Erythroblast (primary cell): ENCODE results near the gene P3H4.

ENCODE experiments used
- DNase-seq, 2 experiments: peaks; one replicate each; lab custom pipeline; 2025; lab: John Stamatoyannopoulos, UW
- GATA1 ChIP-seq: IDR thresholded peaks from 2 replicates; pipeline ENCODE4 v1.6.1; 2011; ENCODE audit warnings: low read depth, mild to moderate bottlenecking, control low read depth, low read length, moderate library complexity
- POLR2A ChIP-seq: IDR thresholded peaks from 2 replicates; pipeline ENCODE4 v1.6.1; 2011; ENCODE audit warnings: mild to moderate bottlenecking, low read length

Gene P3H4

GRCh38 chr17:41825175-41825845 lies 13.6 kb upstream of the P3H4 start:
- TF ChIP-seq POLR2A (no peak), GATA1 (no peak)
- no peak for DNase-seq

GRCh38 chr17:41824086-41824485 lies 12.3 kb upstream of the P3H4 start:
- TF ChIP-seq GATA1, result no peak
- TF ChIP-seq POLR2A, result no peak
- no peak for DNase-seq

GRCh38 chr17:41823580-41823979 lies 11.8 kb upstream of the P3H4 start:
- no peak for DNase-seq
- TF ChIP-seq POLR2A, result no peak
- no peak for TF ChIP-seq GATA1

- TF ChIP-seq GATA1 (no peak), POLR2A (no peak)
- DNase-seq, result no peak
Measured at GRCh38 chr17:41823141-41823524, 11.4 kb upstream of the P3H4 start.

GRCh38 chr17:41822216-41823140 lies 10.7 kb upstream of the P3H4 start:
- DNase-seq, result no peak
- TF ChIP-seq POLR2A (no peak), GATA1 (no peak)

GRCh38 chr17:41821776-41822175 lies 10.0 kb upstream of the P3H4 start:
- DNase-seq, result no peak
- TF ChIP-seq POLR2A (no peak), GATA1 (no peak)

- no peak for DNase-seq
- TF ChIP-seq POLR2A (no peak), GATA1 (no peak)
Measured at GRCh38 chr17:41818024-41818423, 6.3 kb upstream of the P3H4 start.

GRCh38 chr17:41816637-41817320 lies 5.0 kb upstream of the P3H4 start:
- no peak for TF ChIP-seq POLR2A
- no peak for TF ChIP-seq GATA1
- DNase-seq, result no peak

GRCh38 chr17:41814195-41814594 lies 2.4 kb upstream of the P3H4 start:
- no peak for DNase-seq
- no peak for TF ChIP-seq GATA1
- no peak for TF ChIP-seq POLR2A

GRCh38 chr17:41813699-41814124 lies 2.0 kb upstream of the P3H4 start:
- no peak for TF ChIP-seq POLR2A
- no peak for TF ChIP-seq GATA1
- DNase-seq, result no peak

- DNase-seq, result no peak
- TF ChIP-seq POLR2A (no peak), GATA1 (no peak)
Measured at GRCh38 chr17:41813152-41813680, 1.5 kb upstream of the P3H4 start.

GRCh38 chr17:41812381-41813151 lies 817 bp upstream of the P3H4 start, which contains the start of gene FKBP10:
TSS of gene FKBP10 (plus strand) at chr17:41813004. CDS start at chr17:41813035, 31 bp downstream.
- TF ChIP-seq GATA1 (no peak), POLR2A (no peak)
- peak; percentile 21 to 22 for DNase-seq
